ENCODE measurements around the gene POLR1E.

GRCh38 chr9:37512437-37512836, 26.7 kb downstream of the POLR1E start:
- TF ChIP-seq TCF7L2 (IDR thresholded peaks at IDR 0.05; ENCODE audit: borderline replicate concordance, extremely low read depth, insufficient read depth, insufficient read length) (no peak), JUND (IDR thresholded peaks at IDR 0.05) (no peak), CTCF (IDR thresholded peaks at IDR 0.05 in 2 of 3, conservative IDR thresholded peaks at IDR 0.05 in 1 of 3; ENCODE audit: borderline replicate concordance in 1 of 3, insufficient read depth in 1 of 3, low read depth in 2 of 3, low read length in 2 of 3) (no peak), REST (IDR thresholded peaks at IDR 0.05; ENCODE audit: low read depth) (no peak), POLR2AphosphoS5 (IDR thresholded peaks at IDR 0.05; ENCODE audit: low read depth, low read length) (no peak), ZNF274 (IDR thresholded peaks at IDR 0.05; ENCODE audit: low read depth, low read length) (no peak), POLR2A (IDR thresholded peaks at IDR 0.05; ENCODE audit: borderline replicate concordance, extremely low read depth, insufficient read depth, insufficient read length) (no peak), MAX (IDR thresholded peaks at IDR 0.05) (no peak), EZH2phosphoT487 (IDR thresholded peaks at IDR 0.05; ENCODE audit: borderline replicate concordance) (no peak), YY1 (IDR thresholded peaks at IDR 0.05; ENCODE audit: extremely low read depth, insufficient replicate concordance, low read depth, low read length) (no peak)
